NCI-H526 (cell line): Measurements from ENCODE around the gene SLC9A9.

Experiments used
- DNase-seq, 2 experiments: peaks; one replicate each; lab custom pipeline; 2025; lab: John Stamatoyannopoulos, UW

Gene SLC9A9

DNA sequence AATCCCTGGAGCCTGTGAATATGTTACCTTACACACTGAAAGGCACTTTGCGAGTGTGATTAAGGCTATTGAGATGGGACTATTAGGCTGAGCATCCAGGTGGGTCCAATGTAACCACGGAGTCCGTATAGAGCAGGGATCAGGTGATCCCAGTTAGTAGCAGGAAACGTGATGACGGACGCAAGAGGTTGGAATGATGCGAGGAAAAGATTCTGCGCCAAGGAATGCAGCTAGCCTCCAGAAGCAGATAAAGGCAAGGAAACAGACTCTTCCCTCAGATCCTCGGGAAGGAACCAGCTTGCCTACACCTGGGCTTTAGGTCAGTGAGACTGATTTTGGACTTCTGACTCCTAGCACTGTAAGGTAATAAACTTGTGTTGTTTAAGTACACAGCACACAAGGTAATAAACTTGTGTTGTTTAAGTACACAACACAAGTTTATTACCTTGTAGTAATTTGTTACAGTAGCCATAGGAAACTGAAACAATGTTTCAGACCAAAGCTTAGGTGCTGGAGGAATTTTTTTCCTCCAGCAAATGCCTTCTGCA is 603.7 kb downstream of the SLC9A9 start:
- DNase-seq = no peak

DNA sequence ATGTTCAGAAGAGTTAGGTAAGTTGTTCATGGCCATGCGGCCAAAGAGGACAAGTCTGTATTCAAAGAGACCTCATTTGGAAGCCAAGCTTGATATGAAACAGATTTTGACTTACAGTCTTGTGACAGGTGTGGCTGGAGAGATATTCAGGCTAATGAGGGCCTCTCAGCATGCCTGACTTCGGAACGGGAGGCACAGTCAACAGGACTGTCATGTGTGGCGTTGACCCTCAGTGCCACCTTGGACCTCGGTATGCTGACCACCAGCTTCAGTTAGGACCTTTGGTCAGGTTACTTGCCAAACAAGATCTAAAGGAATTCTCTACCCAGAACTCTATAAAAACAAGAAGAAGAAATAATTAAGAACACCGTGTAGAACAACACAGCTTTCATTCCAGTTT is 604.6 kb downstream of the SLC9A9 start:
- no peak for DNase-seq

DNA sequence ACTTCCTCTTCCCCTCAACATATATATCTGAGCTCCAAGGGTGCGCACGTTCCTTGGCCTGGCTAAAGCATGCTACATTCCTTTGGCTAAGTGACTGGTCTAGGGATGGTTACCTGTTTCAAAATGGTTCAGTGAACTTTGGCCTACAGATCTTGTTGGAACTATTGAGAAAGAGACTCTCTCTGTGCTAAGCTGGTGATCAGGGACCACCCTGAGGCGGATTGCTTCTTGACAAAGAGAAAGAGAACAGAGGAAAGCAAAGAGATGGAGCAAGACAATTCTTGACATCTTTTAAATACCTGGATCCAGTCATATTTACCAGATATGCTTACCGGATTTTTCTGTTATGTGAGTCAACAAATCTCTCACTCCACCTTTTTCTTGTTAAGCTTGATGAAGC is 605.6 kb downstream of the SLC9A9 start:
- DNase-seq = no peak

DNA sequence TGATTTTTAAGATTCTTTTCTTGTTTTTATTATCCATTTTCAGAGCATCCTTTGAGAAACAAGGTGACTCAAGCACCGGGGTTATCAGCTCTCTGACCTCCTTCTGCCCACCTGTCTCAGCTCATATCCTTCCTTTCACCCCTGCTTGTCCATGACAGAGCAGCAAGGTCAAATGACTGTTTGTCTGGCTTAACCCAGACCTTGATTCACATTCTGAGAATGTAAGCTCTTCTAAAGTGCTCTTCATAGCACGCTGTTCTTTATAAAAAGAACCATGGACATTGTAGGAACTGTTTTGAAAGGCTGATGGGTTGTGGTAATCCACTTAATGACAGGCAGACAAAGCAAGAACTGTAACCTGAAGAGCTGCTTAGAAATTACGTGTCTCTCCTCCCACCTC is 606.2 kb downstream of the SLC9A9 start:
- DNase-seq = no peak

DNA sequence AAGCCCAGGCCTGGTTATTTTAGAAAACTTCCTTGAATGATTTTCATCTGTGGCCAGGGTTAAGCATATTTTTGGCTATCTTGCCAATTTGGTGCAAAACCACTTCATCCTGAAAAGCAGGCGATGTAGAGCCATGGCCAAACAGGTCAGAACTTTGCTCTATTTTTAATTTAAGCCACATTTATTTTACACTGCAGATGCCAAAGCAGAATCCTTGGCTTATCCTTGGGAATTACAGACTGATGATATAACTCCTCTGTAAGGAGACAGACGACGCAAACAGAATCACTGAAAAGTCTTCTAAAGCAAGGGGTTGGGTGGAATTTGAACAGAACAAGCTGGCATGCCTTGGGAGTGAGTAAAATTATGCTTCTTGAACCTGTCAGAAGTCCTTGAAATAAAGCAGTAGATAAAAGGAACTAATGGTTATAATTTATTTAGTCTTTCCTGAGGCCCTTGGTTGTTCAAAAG is 606.8 kb downstream of the SLC9A9 start:
- DNase-seq = no peak

DNA sequence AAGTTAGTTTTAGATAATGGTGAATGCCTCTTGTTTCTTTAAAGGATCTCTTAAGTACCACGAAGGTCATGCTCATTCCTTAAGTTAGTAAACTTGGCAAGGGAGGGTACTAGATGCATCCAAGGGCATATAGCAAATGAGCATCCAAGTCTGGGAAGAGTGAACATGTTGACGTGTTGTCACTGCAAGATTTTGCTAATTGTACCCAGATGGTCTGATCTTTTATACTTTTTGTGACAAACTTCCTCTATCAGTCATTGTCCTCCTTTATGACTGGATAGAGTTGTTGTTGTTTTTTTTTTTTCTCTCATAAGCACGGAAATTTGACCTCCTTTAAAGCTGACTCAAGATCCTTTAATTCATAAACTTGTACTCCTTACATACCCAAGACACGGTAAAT is 607.4 kb downstream of the SLC9A9 start:
- no peak for DNase-seq

DNA sequence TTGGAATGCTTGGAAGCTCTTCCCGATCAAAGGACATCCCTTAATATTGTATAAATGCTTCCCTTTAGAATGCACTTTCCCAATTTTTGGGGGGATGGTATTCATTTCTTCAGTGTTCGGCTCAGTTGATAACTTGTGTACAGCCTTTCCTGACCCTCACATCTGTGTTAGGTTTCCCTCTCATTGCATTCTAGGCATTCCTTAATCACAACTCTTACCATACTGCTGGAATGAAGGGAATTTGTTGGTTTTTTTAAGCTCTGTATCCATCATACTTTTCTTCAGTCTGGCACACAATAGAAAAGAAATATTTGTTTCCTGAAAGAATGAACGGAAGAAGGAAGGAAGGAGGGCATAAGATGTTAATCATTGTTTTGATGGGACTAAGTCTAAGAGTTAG is 609.2 kb downstream of the SLC9A9 start:
- DNase-seq = no peak

DNA sequence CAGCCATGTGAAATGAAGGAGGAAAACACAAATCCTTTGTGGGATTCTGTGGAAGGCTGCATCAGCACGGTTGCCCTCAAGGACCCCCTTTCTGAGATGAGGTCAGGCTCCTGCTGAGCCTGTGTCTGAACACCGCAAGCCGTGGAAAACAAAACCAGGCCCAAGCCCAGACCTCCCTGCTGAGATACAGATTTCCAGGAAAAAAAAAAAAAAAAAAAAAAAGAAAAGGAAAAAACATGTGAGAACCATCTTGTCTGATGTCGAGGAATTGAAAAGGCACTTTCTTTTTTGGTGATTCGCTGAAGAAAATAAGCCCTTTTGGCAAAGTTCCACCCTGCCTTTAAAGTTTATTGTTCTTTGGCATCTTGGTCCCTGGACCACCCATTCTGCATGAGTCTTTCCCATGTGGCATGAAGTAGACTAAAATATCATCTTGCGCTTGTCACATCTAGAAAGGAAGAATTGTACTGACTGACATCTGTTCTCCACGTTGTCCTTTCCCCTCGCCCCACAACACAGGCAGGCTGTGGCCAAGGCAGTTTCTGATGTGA is 611.1 kb downstream of the SLC9A9 start:
- DNase-seq = no peak

DNA sequence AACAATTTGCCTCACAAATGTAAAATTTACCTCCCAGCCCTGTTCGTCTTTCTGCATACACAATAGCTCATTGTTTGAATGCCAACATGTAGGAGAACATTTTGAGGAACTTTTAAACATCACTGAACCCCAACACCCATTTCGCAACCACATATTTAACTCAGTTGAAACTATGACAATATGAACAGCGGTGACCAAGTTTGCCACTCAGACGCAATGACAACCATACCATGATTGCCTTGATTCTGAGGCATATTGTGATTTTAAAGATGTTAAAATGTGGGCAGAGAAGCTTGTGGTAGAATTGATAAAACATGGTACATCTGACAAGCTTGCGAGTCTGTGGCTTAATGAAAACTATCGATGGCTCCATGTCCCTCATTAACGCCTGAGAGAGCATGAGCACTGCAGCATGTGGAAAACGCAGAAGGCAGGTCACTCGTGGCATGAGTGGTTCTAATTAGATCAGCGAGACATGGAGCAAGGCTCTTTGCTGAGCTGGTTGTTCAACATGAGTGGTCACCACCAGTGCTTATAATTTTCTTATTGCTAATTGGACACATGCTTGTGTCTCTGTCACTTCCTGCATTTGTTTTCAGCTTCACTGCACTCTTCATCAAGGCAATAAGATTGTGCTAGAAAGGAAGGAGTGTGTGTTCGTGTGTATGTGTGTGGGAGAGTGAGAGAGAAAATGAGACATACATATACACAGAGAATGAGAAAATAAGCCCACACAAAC is 611.9 kb downstream of the SLC9A9 start:
- DNase-seq = peak; percentile 45 to 62

DNA sequence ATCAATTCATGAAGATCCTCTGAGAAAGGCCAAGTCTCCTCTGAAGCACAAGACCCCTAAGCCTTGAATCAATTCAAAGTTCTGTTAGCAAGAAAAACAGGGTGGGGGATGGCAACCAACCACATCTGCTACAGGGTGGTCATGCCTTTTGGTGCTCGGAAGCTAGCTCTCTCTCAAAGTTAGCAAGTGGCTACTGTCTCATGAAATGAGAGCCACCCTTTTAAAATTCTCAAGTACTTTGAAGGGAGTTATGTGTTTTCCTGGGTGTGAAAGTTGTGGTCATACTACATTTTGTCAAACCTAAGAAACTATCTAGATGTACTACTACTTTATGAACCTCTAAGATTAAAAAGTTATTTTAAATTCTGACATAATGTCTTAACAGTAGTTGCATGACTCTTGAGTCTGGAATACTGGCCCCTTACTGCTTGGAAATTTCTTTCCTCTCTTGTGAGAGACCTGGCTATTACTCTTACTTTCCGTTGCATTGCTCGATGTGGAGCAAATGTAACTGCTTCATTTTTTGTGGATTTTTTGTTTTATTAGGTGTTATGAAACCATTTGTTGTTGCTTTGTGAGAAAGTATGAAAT is 612.6 kb downstream of the SLC9A9 start:
- no peak for DNase-seq

DNA sequence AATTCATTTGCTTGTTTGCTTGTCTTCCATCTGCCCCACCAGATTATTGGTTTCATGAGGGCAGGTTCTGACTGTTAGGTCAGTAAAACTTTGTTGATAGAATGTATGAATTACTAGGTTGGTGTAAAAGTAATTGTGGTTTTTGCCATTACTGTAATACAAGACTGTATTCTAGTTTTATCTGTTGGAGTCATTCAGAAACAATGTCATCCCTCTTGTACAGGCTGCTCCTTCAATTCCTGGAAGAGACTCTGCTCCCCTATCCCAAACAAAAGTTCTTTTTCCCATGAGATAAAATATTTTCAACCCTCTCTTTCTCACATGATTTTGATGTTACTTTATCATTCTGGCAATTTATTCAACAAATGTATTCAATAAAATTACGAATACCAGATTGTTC is 613.7 kb downstream of the SLC9A9 start:
- DNase-seq = no peak

DNA sequence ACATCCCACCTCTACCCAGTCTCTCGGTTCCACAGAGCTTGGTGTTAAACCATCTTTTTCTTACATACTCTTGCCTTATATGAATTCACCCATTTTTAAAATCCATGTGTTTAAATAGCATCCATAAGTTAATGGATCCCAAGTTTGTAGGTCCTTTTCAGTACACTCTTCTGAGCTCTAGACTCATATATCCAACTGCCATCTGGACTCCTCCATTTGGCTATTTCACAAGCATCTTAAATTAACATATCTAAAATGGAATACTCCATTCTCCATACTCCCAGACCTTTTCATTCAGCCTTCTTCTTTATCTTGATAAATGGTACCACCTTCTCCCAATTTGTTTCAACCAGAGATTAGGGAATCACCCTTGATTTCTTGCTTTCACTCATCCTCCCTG is 615.3 kb downstream of the SLC9A9 start:
- no peak for DNase-seq

DNA sequence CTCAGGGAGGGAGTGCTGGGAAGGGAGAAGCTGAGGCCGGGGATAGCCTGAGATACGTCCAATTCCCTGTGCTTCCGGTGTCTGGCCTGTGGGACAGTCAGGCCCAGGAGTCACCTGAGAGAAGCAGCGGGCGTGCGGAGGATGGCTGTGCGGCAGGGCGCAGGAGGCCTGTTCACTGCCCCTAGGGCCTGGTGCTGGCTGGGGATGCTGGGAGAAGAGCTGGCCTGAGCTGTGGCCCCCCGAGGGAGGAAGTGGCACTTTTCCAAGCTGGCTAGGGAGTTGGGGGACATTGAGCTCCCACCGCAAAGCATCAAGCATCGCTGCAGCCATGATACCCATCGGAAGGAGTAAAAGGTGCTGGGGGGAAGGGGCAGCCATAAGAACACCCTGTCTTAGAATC is 619.9 kb downstream of the SLC9A9 start:
- DNase-seq = no peak

DNA sequence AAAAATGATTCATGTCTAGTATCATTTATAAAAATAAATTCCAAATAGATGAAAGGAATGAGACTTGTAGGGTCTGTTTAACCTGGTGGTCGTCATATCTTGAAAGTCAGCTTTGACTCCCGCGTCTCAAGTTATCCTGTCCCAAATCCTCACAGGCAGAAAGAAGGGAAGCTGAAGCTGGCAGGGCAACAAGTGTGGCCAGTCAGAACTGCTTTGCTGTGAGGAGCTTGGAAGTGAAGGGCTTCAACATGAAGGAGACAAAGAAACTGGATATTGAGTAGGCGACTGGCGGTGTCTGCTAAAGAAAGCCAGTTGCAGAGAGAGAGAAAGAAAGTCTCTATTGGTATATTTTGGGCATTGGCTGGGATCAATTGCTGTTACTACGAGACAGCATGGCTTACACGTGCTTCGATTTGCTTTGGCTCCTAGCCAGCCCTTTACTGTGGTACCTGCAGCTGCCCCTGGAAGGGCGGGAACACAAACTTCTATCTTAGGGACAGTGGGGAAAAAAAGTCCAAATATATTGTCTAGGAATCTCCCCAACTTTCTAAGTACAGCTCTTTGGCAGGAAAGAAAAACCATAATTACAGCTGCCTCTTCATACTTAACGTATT is 621.5 kb downstream of the SLC9A9 start:
- DNase-seq = no peak

DNA sequence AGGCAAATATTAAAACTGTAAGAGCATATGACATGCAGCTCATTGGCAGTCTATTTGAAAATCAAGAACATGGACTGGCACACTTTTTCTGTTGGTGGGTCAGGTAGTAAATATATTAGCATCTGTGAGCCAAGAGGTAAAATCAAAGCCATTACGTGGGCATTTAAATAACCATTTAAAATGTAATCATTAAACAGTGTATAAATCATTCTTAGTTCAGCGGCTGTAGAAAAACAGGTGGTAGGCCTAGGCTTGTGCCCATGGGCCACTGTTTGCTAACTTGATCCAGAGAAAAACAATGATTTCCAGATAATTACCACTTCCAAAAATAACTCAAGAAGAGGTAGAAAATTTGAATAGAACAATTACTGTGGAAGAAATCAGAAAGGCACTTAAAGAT is 623.6 kb downstream of the SLC9A9 start:
- DNase-seq = no peak

DNA sequence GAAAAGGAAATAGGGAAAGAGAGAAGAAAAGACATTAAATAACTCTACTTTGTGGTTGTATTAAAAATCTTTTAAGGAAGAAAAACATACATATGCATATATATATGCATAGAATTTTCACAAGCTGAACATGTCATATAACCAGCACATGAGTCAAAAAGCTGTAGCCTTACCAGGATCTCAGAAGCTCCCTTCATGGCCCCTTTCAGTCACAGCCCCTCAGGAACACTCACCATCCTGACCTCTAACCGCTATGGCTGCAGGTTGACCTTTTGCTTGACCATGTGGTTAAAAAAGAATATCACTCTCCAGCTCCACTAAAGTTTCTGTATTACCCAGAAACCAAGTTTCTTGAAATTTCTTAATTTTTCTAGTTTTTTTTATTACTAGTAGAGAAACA is 625.3 kb downstream of the SLC9A9 start:
- no peak for DNase-seq

DNA sequence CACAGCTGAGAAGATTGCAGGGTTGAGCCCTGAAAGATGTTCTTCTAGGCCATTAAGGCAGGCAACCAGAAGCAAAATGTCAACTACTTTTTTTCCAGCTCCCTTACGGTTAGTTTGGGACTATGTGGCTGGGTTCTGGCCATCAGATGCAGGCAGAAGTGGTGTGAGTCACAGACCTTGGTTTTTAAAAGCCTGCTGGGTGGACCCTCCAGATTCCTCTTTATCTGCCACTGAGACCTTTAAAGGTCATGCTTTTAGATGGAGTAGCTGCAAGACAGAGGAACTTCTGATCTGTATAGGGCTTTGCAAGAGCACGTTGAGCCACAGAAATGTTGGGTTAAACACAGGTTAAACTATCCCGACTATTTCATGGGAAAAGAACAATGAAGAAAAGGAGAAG is 625.8 kb downstream of the SLC9A9 start:
- DNase-seq = no peak

DNA sequence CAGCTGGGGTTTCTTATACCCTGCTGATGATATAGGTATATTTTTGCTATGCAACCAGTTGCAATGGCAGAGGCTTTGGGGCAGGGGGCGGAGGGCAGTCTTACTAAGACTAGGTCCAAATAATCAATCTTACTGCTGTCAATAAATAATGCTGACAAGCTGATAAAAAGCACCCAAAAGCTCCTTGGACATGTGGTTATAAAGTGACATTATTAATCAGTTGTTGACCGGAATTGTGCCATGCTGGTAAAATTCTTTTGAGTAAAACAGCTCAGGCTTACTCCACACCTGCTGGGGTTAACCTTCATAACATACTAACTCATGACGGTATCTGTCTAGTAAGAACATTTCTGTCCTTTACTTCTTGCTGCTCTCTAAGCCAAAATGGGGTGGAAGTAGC is 626.8 kb downstream of the SLC9A9 start:
- no peak for DNase-seq

DNA sequence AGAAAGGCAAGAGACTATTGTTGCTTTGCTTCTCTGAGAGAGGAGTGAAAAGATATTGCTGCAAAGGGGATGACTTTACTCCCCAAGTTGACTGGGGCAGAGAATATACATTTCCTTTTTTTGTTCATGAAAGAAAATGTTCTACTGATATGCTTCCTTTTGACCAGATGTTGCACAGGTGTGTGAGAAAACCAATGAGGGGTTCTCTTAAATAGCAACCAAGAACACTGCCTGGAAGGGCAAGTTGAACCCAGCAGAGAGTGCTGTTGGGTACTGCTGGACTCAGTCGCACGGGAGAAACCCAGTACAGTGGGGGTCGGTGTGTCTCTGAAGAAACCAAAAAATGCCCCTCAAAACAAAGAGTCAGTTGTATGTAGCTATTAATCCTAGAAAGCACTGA is 627.5 kb downstream of the SLC9A9 start:
- DNase-seq = no peak

DNA sequence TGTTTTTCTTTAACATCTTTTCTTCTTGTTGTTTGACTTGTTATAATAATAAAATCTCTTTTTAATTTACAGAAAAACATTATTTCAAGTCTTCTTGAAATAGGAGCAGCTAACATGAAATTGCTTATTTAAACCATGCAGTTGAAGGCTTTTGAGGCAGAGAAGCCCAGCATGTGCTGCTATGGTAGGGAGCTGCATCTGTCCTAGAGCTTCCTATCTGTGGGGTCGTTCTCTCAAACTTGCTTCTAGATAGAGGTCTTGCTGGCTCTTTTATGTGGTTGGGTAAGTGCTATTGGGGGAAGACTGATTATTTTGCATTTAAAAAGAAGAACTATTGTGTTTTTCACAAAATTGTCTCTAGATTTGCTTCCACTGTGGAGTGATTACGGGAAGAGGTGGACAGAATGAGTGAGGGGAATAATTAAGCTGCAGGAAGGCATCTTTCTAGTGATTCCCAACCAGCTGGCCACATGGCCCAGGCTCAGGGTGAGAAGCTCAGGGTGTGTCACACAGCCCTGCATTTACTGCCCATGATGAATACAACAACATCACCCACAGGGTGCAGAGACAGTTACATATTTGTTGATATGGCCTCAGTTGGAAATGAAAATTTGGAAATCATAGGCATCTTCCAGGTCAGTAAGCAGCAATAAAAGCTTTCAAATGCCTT is 630.0 kb downstream of the SLC9A9 start:
- no peak for DNase-seq

DNA sequence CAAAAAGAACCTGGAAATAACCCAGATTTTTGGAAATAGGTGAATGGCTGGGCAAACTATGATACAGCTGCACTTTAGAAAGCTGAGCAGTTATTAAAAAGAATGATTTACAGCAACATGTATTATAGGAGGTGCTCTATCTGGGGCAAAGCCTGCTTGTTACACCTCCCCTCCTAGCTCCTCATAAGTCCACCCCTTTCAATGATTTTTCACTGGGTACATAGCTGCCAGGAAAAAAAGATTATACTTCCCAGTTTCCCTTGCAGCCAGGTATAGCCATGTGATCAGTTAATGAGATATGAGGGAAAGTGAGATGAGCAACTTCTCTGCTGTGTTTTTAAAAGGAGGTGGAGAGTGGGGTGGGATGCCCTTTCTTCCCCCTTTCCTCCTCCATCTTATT is 631.0 kb downstream of the SLC9A9 start:
- DNase-seq = no peak

DNA sequence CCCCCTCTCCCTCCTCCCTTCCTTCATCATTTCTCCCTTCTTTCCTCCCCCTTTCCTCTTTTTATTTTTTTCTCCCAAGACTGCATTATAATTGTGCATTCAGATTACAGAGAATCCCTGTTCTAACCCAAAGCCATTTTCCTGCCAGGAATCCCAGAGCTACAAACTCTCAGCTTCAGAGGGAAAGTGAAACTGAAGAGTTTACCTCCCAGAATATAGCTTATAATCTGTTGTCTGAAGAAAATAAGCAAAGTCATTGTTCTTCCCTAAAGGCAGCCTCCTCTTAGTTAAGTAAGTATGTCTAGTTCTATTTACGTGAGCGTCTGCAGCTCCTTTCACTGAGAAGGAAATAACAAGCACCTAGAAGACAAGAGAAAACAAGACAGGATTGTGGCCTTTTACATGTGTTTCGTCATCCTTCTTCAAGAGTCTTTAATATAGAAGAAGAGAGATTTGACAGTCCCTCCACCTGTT is 631.5 kb downstream of the SLC9A9 start:
- no peak for DNase-seq
